Measurements from ENCODE around the gene COX6B2. TPM values are rescaled to one million over a fixed set of nuclear protein-coding genes. Genes with fewer than 3 reads are reported as not detected.
A peak's percentile ranks its signal among the peaks of the same experiment; 100 is the strongest.

The COX6B2 gene
- total and polyA plus RNA-seq, 2 donors (not counting 1 experiment from before 2014, with no cell fraction given), result 0.14 to 0.17 TPM

DNA sequence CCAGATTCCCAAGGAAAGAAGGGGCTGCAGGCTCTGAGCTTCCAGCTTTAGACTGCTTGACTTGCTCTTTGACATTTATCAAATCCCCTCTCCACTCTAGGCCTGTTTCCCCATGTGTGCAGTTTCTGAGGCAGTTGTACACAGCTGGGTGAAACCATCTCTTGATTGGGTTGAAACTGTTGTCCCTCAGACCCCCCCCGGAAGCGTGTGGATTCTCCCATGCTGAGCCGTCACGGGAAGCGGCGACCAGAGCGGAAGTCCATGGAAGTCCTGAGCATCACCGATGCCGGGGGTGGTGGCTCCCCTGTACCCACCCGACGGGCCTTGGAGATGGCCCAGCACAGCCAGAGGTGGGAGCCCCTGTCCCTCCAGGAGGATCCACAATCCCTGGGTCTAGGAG lies 51.0 kb downstream of the COX6B2 start:
- Histone ChIP-seq H4K20me1 (ENCODE audit: control insufficient read depth, extremely low read depth, insufficient read depth, low read length) (no peaks in the 10 kb centered on the region), H3K4me3 (replicated peaks in 1 of 4; ENCODE audit: control extremely low read depth in 1 of 4, insufficient read depth in 1 of 4, low read depth in 3 of 4, low read length in 4 of 4) (no peak overlapping the region), H3K27ac (ENCODE audit: insufficient read depth, low read length) (no peak overlapping the region), H3K4me2 (ENCODE audit: extremely low read depth, insufficient read depth, low read length) (no peak overlapping the region), H3K4me1 (ENCODE audit: control insufficient read depth, extremely low read depth, insufficient read depth, low read length) (peaks cover 2% of the 10 kb centered on the region), H3K79me2 (ENCODE audit: control insufficient read depth, insufficient read depth, low read length) (no peaks in the 10 kb centered on the region), H3K36me3 (ENCODE audit: control insufficient read depth, insufficient read depth, low read length) (peaks cover 7% of the 10 kb centered on the region), H3K9ac (ENCODE audit: insufficient read depth, low read length) (no peak overlapping the region), H3K27me3 (ENCODE audit: control insufficient read depth, insufficient read depth, low read length) (no peaks in the 10 kb centered on the region), H3K9me3 (ENCODE audit: control insufficient read depth, insufficient read depth, low read depth, low read length) (no peaks in the 10 kb centered on the region), H2AFZ (ENCODE audit: low read length) (no peak overlapping the region)
- no peak for TF ChIP-seq EZH2 (IDR thresholded peaks at IDR 0.05; ENCODE audit: low read length, missing control alignments)
- TF ChIP-seq, protein P1, sequence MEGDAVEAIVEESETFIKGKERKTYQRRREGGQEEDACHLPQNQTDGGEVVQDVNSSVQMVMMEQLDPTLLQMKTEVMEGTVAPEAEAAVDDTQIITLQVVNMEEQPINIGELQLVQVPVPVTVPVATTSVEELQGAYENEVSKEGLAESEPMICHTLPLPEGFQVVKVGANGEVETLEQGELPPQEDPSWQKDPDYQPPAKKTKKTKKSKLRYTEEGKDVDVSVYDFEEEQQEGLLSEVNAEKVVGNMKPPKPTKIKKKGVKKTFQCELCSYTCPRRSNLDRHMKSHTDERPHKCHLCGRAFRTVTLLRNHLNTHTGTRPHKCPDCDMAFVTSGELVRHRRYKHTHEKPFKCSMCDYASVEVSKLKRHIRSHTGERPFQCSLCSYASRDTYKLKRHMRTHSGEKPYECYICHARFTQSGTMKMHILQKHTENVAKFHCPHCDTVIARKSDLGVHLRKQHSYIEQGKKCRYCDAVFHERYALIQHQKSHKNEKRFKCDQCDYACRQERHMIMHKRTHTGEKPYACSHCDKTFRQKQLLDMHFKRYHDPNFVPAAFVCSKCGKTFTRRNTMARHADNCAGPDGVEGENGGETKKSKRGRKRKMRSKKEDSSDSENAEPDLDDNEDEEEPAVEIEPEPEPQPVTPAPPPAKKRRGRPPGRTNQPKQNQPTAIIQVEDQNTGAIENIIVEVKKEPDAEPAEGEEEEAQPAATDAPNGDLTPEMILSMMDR (conservative IDR thresholded peaks at IDR 0.05 in 1 of 2, IDR thresholded peaks at IDR 0.05 in 1 of 2; ENCODE audit: low read depth in 1 of 2, low read length in 2 of 2), result no peak
- no peak for DNase-seq (ENCODE audit: low read depth in 2 of 2)

DNA sequence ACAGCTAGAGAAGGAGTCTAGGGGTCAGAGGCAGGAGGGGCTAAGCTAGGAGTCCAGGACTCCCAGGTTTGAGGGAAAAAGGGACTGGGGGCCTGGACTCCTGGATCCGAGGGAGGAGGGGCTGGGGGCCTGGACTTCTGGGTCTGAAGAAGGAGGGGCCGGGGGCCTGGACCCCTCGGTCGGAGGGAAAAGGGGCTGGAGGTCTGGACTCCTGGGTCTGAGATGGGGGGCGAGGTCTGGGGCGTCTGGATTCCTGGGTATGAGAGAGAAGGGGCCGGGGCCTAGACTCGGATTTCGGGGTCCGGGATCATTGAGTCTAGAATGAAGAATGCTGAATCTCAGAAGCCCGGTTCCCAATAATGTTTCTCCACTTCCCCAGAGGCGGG lies 52.2 kb downstream of the COX6B2 start:
- Histone ChIP-seq H2AFZ (ENCODE audit: low read length) (no peak overlapping the region), H3K4me2 (ENCODE audit: extremely low read depth, insufficient read depth, low read length) (no peak overlapping the region)
- no peak for DNase-seq (ENCODE audit: low read depth in 2 of 2)

DNA sequence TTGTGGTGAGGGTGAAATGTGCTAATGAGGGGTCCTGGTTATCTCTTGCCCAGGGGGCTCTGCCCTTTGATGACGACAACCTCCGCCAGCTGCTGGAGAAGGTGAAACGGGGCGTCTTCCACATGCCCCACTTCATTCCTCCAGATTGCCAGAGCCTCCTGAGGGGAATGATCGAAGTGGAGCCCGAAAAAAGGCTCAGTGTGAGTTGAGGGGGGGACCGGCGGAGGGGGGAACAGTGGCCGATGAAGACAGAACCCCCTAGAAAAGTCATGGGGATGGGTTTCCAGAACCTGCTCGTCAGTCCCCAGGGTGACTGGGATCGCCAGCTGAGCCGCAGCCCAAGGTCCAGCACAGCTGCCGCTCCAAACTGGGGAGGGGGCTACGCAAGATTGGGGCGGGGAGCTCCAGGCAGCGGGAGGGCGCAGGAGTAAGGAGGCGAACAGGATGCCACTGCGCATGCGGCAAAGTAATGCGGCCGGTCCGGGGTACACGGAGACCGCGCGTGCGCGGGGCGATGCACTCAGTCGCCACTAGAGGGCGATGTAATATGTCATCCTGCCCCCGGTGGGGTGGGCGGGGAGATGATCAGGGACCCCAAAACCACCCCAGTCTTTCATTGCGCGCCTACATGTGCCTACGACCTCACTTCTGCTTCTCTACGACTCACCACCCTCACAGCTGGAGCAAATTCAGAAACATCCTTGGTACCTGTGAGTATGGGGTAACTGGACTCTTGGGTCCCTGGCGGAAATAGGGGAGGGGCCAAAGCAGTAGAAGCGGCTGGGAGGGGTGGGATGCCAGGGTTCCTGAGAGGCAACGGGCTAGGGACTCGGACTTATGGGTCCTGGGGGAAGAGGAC lies 52.8 kb downstream of the COX6B2 start:
- H3K27ac ChIP-seq (ENCODE audit: insufficient read depth, low read length), result no peak overlapping the region
- peak overlapping the region; percentile 73 for H2AFZ ChIP-seq (ENCODE audit: low read length)
- peaks cover 5% of the 10 kb centered on the region for H3K36me3 ChIP-seq (ENCODE audit: control insufficient read depth, insufficient read depth, low read length)
- no peaks in the 10 kb centered on the region for H4K20me1 ChIP-seq (ENCODE audit: control insufficient read depth, extremely low read depth, insufficient read depth, low read length)
- H3K27me3 ChIP-seq (ENCODE audit: control insufficient read depth, insufficient read depth, low read length), result no peaks in the 10 kb centered on the region
- H3K4me1 ChIP-seq (ENCODE audit: control insufficient read depth, extremely low read depth, insufficient read depth, low read length), result peaks cover 2% of the 10 kb centered on the region
- no peaks in the 10 kb centered on the region for H3K79me2 ChIP-seq (ENCODE audit: control insufficient read depth, insufficient read depth, low read length)
- TF ChIP-seq, protein P1 (conservative IDR thresholded peaks at IDR 0.05 in 1 of 2, IDR thresholded peaks at IDR 0.05 in 1 of 2; ENCODE audit: low read depth in 1 of 2, low read length in 2 of 2), result peak; percentile 69 to 86
- TF ChIP-seq EZH2 (IDR thresholded peaks at IDR 0.05; ENCODE audit: low read length, missing control alignments), result no peak
- H3K9me3 ChIP-seq (ENCODE audit: control insufficient read depth, insufficient read depth, low read depth, low read length), result no peaks in the 10 kb centered on the region
- peak overlapping the region; percentile 79 for H3K4me2 ChIP-seq (ENCODE audit: extremely low read depth, insufficient read depth, low read length)
- peak overlapping the region; percentile 44 for H3K9ac ChIP-seq (ENCODE audit: insufficient read depth, low read length)
- peak overlapping the region; percentile 19 to 51 (median 30) for H3K4me3 ChIP-seq (replicated peaks in 1 of 4; ENCODE audit: control extremely low read depth in 1 of 4, insufficient read depth in 1 of 4, low read depth in 3 of 4, low read length in 4 of 4)
- DNase-seq (ENCODE audit: low read depth in 2 of 2), result peak; percentile 47 to 67

More for the DNA sequence above, 52.2 kb downstream of the COX6B2 start:
- Histone ChIP-seq H3K4me1 (ENCODE audit: control insufficient read depth, extremely low read depth, insufficient read depth, low read length) (peaks cover 2% of the 10 kb centered on the region), H3K27me3 (ENCODE audit: control insufficient read depth, insufficient read depth, low read length) (no peaks in the 10 kb centered on the region), H3K27ac (ENCODE audit: insufficient read depth, low read length) (no peak overlapping the region), H3K9me3 (ENCODE audit: control insufficient read depth, insufficient read depth, low read depth, low read length) (no peaks in the 10 kb centered on the region), H3K4me3 (replicated peaks in 1 of 4; ENCODE audit: control extremely low read depth in 1 of 4, insufficient read depth in 1 of 4, low read depth in 3 of 4, low read length in 4 of 4) (peak overlapping the region in 1 of 4 experiments; percentile 51), H4K20me1 (ENCODE audit: control insufficient read depth, extremely low read depth, insufficient read depth, low read length) (no peaks in the 10 kb centered on the region), H3K9ac (ENCODE audit: insufficient read depth, low read length) (no peak overlapping the region), H3K36me3 (ENCODE audit: control insufficient read depth, insufficient read depth, low read length) (peaks cover 7% of the 10 kb centered on the region), H3K79me2 (ENCODE audit: control insufficient read depth, insufficient read depth, low read length) (no peaks in the 10 kb centered on the region)
- TF ChIP-seq, protein P1 (conservative IDR thresholded peaks at IDR 0.05 in 1 of 2, IDR thresholded peaks at IDR 0.05 in 1 of 2; ENCODE audit: low read depth in 1 of 2, low read length in 2 of 2), result no peak
- TF ChIP-seq EZH2 (IDR thresholded peaks at IDR 0.05; ENCODE audit: low read length, missing control alignments), result no peak
